Measurements from ENCODE around the gene NCK1. TPM values are rescaled to one million over a fixed set of nuclear protein-coding genes. Genes with fewer than 3 reads are reported as not detected.

NCK1 gene
- polyA plus RNA-seq, 1 donor from 2014 or later: 31.9 TPM

GRCh38 chr3:136932978-136933772, 71.2 kb downstream of the NCK1 start:
- peaks cover 29 to 51% (median 38%) of the 10 kb centered on the region in 3 donors for H3K4me1 Mint-ChIP-seq
- peak overlapping the region; percentile 9 to 87 (median 85) for H3K27ac Mint-ChIP-seq
- peaks cover 13% of the 10 kb centered on the region for H3K36me3 Mint-ChIP-seq
- peak overlapping the region in 1 of 4 donors; percentile 14 for H3K4me3 Mint-ChIP-seq
- peaks cover 0 to 4% (median 0%) of the 10 kb centered on the region in 3 donors for H3K9me3 Mint-ChIP-seq
- no peaks in the 10 kb centered on the region for H3K27me3 Mint-ChIP-seq

- H3K27me3 Mint-ChIP-seq: no peaks in the 10 kb centered on the region
- H3K9me3 Mint-ChIP-seq: peaks cover 0 to 4% (median 0%) of the 10 kb centered on the region in 3 donors
- no peak overlapping the region for H3K4me3 Mint-ChIP-seq
- H3K27ac Mint-ChIP-seq: no peak overlapping the region
- H3K4me1 Mint-ChIP-seq: peaks cover 35 to 66% (median 43%) of the 10 kb centered on the region in 3 donors
- peaks cover 10% of the 10 kb centered on the region for H3K36me3 Mint-ChIP-seq
Measured at GRCh38 chr3:136937175-136937574, 75.2 kb downstream of the NCK1 start.

GRCh38 chr3:136937851-136938250, 75.8 kb downstream of the NCK1 start:
- H3K36me3 Mint-ChIP-seq: peaks cover 10% of the 10 kb centered on the region
- H3K4me3 Mint-ChIP-seq: peak overlapping the region in 1 of 4 donors; percentile 28
- H3K27me3 Mint-ChIP-seq: no peaks in the 10 kb centered on the region
- peaks cover 30 to 64% (median 42%) of the 10 kb centered on the region in 3 donors for H3K4me1 Mint-ChIP-seq
- H3K27ac Mint-ChIP-seq: no peak overlapping the region
- H3K9me3 Mint-ChIP-seq: peaks cover 0 to 4% (median 0%) of the 10 kb centered on the region in 3 donors

- Mint-ChIP-seq H3K4me3 (peak overlapping the region in 1 of 4 donors; percentile 28), H3K27ac (no peak overlapping the region), H3K9me3 (peaks cover 0 to 4% (median 0%) of the 10 kb centered on the region in 3 donors), H3K4me1 (peaks cover 33 to 64% (median 42%) of the 10 kb centered on the region in 3 donors), H3K36me3 (peaks cover 7% of the 10 kb centered on the region), H3K27me3 (no peaks in the 10 kb centered on the region)
Measured at GRCh38 chr3:136938334-136938733, 76.3 kb downstream of the NCK1 start.

GRCh38 chr3:136939489-136939888, 77.5 kb downstream of the NCK1 start:
- Mint-ChIP-seq H3K27ac (peak overlapping the region in 1 of 3 donors; percentile 64), H3K4me3 (no peak overlapping the region), H3K27me3 (no peaks in the 10 kb centered on the region), H3K4me1 (peaks cover 32 to 67% (median 44%) of the 10 kb centered on the region in 3 donors), H3K36me3 (peaks cover 7% of the 10 kb centered on the region), H3K9me3 (peaks cover 0 to 4% (median 0%) of the 10 kb centered on the region in 3 donors)

GRCh38 chr3:136942803-136943202, 80.8 kb downstream of the NCK1 start:
- Mint-ChIP-seq H3K27ac (peak overlapping the region in 2 of 3 donors; percentile 48 to 69), H3K4me1 (peaks cover 28 to 57% (median 42%) of the 10 kb centered on the region in 3 donors), H3K27me3 (no peaks in the 10 kb centered on the region), H3K36me3 (peaks cover 9% of the 10 kb centered on the region), H3K9me3 (peaks cover 0 to 3% (median 0%) of the 10 kb centered on the region in 3 donors), H3K4me3 (no peak overlapping the region)

- H3K9me3 Mint-ChIP-seq: peaks cover 0 to 3% (median 0%) of the 10 kb centered on the region in 3 donors
- H3K27ac Mint-ChIP-seq: peak overlapping the region in 1 of 3 donors; percentile 54
- H3K27me3 Mint-ChIP-seq: no peaks in the 10 kb centered on the region
- no peak overlapping the region for H3K4me3 Mint-ChIP-seq
- peaks cover 10% of the 10 kb centered on the region for H3K36me3 Mint-ChIP-seq
- H3K4me1 Mint-ChIP-seq: peaks cover 27 to 55% (median 41%) of the 10 kb centered on the region in 3 donors
Measured at GRCh38 chr3:136943436-136943835, 81.4 kb downstream of the NCK1 start.

- H3K36me3 Mint-ChIP-seq: peaks cover 18% of the 10 kb centered on the region
- no peaks in the 10 kb centered on the region for H3K27me3 Mint-ChIP-seq
- H3K4me3 Mint-ChIP-seq: no peak overlapping the region
- peak overlapping the region in 1 of 3 donors; percentile 74 for H3K27ac Mint-ChIP-seq
- H3K4me1 Mint-ChIP-seq: peaks cover 24 to 44% (median 43%) of the 10 kb centered on the region in 3 donors
- peaks cover 0 to 3% (median 0%) of the 10 kb centered on the region in 3 donors for H3K9me3 Mint-ChIP-seq
Measured at GRCh38 chr3:136946978-136947377, 85.0 kb downstream of the NCK1 start.

- peak overlapping the region in 2 of 3 donors; percentile 57 to 91 for H3K27ac Mint-ChIP-seq
- peaks cover 0 to 3% (median 0%) of the 10 kb centered on the region in 3 donors for H3K9me3 Mint-ChIP-seq
- H3K4me3 Mint-ChIP-seq: no peak overlapping the region
- H3K27me3 Mint-ChIP-seq: no peaks in the 10 kb centered on the region
- H3K36me3 Mint-ChIP-seq: peaks cover 18% of the 10 kb centered on the region
- H3K4me1 Mint-ChIP-seq: peaks cover 24 to 43% (median 38%) of the 10 kb centered on the region in 3 donors
Measured at GRCh38 chr3:136947477-136947876, 85.5 kb downstream of the NCK1 start.

GRCh38 chr3:136949146-136949545, 87.1 kb downstream of the NCK1 start:
- no peaks in the 10 kb centered on the region for H3K27me3 Mint-ChIP-seq
- peak overlapping the region in 2 of 4 donors; percentile 60 to 84 for H3K4me3 Mint-ChIP-seq
- H3K27ac Mint-ChIP-seq: no peak overlapping the region
- peaks cover 18% of the 10 kb centered on the region for H3K36me3 Mint-ChIP-seq
- peaks cover 0 to 3% (median 0%) of the 10 kb centered on the region in 3 donors for H3K9me3 Mint-ChIP-seq
- H3K4me1 Mint-ChIP-seq: peaks cover 20 to 35% (median 23%) of the 10 kb centered on the region in 3 donors

GRCh38 chr3:136949708-136950107, 87.7 kb downstream of the NCK1 start:
- no peak overlapping the region for H3K27ac Mint-ChIP-seq
- H3K4me3 Mint-ChIP-seq: peak overlapping the region in 1 of 4 donors; percentile 82

GRCh38 chr3:136950623-136951022, 88.6 kb downstream of the NCK1 start:
- Mint-ChIP-seq H3K27me3 (no peaks in the 10 kb centered on the region), H3K27ac (no peak overlapping the region), H3K4me1 (peaks cover 23 to 42% (median 27%) of the 10 kb centered on the region in 3 donors), H3K36me3 (peaks cover 15% of the 10 kb centered on the region), H3K4me3 (peak overlapping the region in 2 of 4 donors; percentile 39 to 82), H3K9me3 (peaks cover 0 to 2% (median 0%) of the 10 kb centered on the region in 3 donors)

More at GRCh38 chr3:136949708-136950107, 87.7 kb downstream of the NCK1 start:
- Mint-ChIP-seq H3K9me3 (peaks cover 0 to 3% (median 0%) of the 10 kb centered on the region in 3 donors), H3K27me3 (no peaks in the 10 kb centered on the region), H3K36me3 (peaks cover 18% of the 10 kb centered on the region), H3K4me1 (peaks cover 20 to 36% (median 23%) of the 10 kb centered on the region in 3 donors)

GRCh38 chr3:136952292-136952691, 90.3 kb downstream of the NCK1 start:
- Mint-ChIP-seq H3K27me3 (no peaks in the 10 kb centered on the region), H3K4me1 (peaks cover 23 to 38% (median 31%) of the 10 kb centered on the region in 3 donors), H3K27ac (no peak overlapping the region), H3K9me3 (no peaks in the 10 kb centered on the region), H3K4me3 (no peak overlapping the region), H3K36me3 (peaks cover 14% of the 10 kb centered on the region)

GRCh38 chr3:136954251-136954650, 92.2 kb downstream of the NCK1 start:
- no peaks in the 10 kb centered on the region for H3K27me3 Mint-ChIP-seq
- peaks cover 12 to 26% (median 18%) of the 10 kb centered on the region in 3 donors for H3K4me1 Mint-ChIP-seq
- no peaks in the 10 kb centered on the region for H3K9me3 Mint-ChIP-seq
- H3K36me3 Mint-ChIP-seq: peaks cover 15% of the 10 kb centered on the region
- H3K27ac Mint-ChIP-seq: no peak overlapping the region
- H3K4me3 Mint-ChIP-seq: no peak overlapping the region
